Tibial nerve (tissue), 3 donors: ENCODE measurements around the gene ENOX1.

Source experiments
- CTCF ChIP-seq, 5 experiments: fragments of 200-600 bp in 3 of 5; fragments of 450-650 bp in 2 of 5; sonication (generic) in 3 of 5; IDR thresholded peaks; one replicate each; pipeline ENCODE4 v1.5.1; 2016 to 2019; ENCODE audit warnings: antibody characterized with exemption in 5 of 5, mild to moderate bottlenecking in 3 of 5, moderate library complexity in 2 of 5
- POLR2A ChIP-seq, 2 donors: fragments of 450-650 bp; IDR thresholded peaks; one replicate each; pipeline ENCODE4 v1.6.1; 2017; ENCODE audit warnings: antibody characterized with exemption in 2 of 2, mild to moderate bottlenecking in 2 of 2, moderate library complexity in 2 of 2

GRCh38 chr13:43786472-43786765 lies 353 bp downstream of the ENOX1 start:
- TF ChIP-seq CTCF (IDR thresholded peaks at IDR 0.05) (no peak), POLR2A (IDR thresholded peaks at IDR 0.05) (no peak)
